ENCODE measurements around the gene ALDH9A1.
"Not testable (repeated sequence)": the region's sequence is repeated elsewhere in the genome, so short reads cannot be mapped to it uniquely, and the experiment has no call there.

ALDH9A1 gene

DNA sequence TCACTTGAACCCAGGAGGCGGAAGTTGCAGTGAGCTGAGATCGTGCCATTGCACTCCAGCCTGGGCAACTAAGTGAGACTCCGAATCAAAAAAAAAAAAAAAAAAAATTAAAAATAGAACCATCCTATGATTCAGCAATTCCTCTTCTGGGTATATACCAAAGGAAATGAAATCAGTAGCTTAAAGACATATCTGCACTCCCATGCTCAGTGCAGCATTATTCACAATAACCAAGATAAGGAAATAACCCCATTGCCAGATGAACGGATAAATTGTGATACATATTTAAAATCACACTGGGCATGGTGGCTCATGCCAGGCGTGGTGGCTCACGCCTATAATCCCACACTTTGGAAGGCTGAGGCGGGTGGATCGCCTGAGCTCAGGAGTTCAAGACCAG lies 23.8 kb downstream of the ALDH9A1 start:
- no peak overlapping the region for H3K4me3 ChIP-seq (ENCODE audit: control insufficient read depth, low read depth, low read length)
- no peak for DNase-seq (ENCODE audit: low read depth)
- TF ChIP-seq, protein P1, sequence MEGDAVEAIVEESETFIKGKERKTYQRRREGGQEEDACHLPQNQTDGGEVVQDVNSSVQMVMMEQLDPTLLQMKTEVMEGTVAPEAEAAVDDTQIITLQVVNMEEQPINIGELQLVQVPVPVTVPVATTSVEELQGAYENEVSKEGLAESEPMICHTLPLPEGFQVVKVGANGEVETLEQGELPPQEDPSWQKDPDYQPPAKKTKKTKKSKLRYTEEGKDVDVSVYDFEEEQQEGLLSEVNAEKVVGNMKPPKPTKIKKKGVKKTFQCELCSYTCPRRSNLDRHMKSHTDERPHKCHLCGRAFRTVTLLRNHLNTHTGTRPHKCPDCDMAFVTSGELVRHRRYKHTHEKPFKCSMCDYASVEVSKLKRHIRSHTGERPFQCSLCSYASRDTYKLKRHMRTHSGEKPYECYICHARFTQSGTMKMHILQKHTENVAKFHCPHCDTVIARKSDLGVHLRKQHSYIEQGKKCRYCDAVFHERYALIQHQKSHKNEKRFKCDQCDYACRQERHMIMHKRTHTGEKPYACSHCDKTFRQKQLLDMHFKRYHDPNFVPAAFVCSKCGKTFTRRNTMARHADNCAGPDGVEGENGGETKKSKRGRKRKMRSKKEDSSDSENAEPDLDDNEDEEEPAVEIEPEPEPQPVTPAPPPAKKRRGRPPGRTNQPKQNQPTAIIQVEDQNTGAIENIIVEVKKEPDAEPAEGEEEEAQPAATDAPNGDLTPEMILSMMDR (IDR thresholded peaks at IDR 0.05; ENCODE audit: control insufficient read depth, insufficient read depth, low read depth, low read length, missing control alignments) = no peak

DNA sequence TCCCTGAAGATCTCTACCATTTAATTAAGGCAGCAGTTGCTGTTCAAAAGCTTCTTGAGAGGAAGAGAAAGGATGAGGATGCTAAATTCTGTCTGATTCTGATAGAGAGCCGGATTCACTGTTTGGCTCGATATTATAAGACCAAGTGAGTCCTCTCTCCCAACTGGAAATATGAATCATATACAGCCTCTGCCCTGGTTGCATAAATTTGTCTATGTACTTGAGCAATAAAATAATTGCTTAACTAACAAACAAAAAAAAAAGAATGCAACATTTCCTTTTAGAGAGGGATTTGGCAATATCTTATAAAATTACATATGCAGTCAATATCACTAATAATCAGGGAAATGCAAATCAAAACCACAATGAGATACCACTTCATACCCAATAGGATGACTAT lies 26.8 kb downstream of the ALDH9A1 start:
- TF ChIP-seq, protein P1 (IDR thresholded peaks at IDR 0.05; ENCODE audit: control insufficient read depth, insufficient read depth, low read depth, low read length, missing control alignments) = no peak
- H3K4me3 ChIP-seq (ENCODE audit: control insufficient read depth, low read depth, low read length) = no peak overlapping the region
- peak; percentile 32 for DNase-seq (ENCODE audit: low read depth)

DNA sequence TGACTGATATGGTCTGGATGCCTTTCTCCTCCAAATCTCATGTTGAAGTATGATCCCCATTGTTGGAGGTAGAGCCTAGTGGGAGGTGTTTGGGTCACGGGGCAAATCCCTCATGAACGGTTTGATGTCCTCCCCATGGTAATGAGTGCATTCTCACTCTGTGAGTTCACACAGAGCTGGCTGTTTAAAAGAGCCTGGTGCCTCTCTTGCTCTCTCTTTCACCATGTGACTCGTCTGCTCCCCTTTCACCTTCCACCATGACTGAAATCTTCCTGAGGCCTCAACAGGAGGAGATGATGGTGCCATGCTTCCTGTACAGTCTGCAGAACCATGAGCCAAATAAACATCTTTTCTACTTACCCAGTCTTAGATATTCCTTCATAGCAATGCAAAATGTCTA lies 30.2 kb downstream of the ALDH9A1 start:
- no peak overlapping the region for H3K4me3 ChIP-seq (ENCODE audit: control insufficient read depth, low read depth, low read length)
- DNase-seq (ENCODE audit: low read depth) = no peak
- TF ChIP-seq, protein P1 (IDR thresholded peaks at IDR 0.05; ENCODE audit: control insufficient read depth, insufficient read depth, low read depth, low read length, missing control alignments) = no peak

DNA sequence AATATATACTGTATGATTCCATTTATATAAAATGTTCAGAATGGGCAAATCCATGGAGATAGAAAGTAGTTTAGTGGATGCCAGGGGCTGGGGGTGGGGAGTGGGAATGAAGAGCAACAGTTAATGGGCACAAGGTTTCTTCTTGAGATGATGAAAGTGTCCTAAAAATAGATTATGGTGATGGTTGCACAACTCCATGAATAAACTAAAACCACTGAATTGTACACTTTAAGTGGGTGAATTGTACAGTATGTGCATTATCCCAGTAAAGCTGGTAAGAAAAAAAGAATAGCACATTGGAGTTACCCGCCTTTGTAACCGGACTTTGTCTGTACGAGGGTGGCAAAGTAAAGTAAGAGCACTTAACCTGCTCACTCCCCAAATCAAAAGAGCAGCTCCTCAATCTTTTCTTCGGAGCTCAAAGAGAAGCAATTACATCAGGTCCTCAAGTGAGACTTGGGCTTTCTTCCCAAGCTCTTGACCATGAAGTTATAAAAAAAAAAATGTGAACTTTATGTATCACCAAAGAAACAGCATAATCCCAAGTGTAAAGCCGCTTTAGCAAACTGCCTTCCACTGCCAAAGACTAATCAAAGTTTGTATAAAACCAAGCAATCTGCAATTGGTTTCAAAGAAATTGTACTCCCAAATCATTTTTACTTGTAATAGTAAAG lies 32.1 kb downstream of the ALDH9A1 start:
- TF ChIP-seq, protein P1 (IDR thresholded peaks at IDR 0.05; ENCODE audit: control insufficient read depth, insufficient read depth, low read depth, low read length, missing control alignments) = no peak
- DNase-seq (ENCODE audit: low read depth) = peak; percentile 44
- no peak overlapping the region for H3K4me3 ChIP-seq (ENCODE audit: control insufficient read depth, low read depth, low read length)

DNA sequence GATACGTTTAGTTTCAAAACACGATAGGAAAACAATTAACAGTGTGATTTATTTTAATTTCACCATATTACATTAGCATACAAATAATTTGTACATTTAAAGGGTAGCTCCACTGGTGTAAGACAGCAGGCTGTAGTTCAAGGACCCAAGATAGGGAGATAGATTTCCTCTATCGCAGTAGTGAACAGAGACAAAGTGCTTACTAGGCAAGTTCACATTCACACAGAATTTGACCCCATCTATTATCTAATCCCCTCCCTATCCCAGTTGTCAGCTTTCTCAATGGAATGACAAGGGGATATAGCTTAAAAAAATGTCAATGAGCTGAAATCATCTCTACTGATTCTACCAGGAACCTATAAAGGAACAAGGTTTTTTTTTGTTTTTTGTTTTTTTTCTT lies 36.2 kb downstream of the ALDH9A1 start:
- no peak for DNase-seq (ENCODE audit: low read depth)
- TF ChIP-seq, protein P1 (IDR thresholded peaks at IDR 0.05; ENCODE audit: control insufficient read depth, insufficient read depth, low read depth, low read length, missing control alignments) = no peak
- no peak overlapping the region for H3K4me3 ChIP-seq (ENCODE audit: control insufficient read depth, low read depth, low read length)

DNA sequence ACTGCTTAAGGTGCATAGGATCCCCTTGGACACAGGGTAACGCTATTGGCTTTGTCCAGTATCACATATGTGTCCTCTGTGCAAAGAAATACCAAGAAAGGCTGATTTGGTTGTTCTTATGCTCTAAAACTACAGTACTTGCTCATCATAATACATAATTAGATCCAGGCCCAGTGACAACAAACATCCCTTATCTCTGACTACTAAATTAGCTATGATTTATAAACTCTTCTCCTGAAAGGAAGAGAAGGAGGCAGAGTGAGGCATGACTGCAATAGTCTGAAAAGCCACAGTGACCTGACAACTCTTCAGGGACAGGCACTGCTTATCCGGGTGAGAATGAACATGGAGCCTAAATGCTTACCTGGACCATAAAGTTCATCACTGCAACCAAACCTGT lies 36.7 kb downstream of the ALDH9A1 start:
- DNase-seq (ENCODE audit: low read depth) = peak; percentile 52
- TF ChIP-seq, protein P1 (IDR thresholded peaks at IDR 0.05; ENCODE audit: control insufficient read depth, insufficient read depth, low read depth, low read length, missing control alignments) = no peak
- no peak overlapping the region for H3K4me3 ChIP-seq (ENCODE audit: control insufficient read depth, low read depth, low read length)

DNA sequence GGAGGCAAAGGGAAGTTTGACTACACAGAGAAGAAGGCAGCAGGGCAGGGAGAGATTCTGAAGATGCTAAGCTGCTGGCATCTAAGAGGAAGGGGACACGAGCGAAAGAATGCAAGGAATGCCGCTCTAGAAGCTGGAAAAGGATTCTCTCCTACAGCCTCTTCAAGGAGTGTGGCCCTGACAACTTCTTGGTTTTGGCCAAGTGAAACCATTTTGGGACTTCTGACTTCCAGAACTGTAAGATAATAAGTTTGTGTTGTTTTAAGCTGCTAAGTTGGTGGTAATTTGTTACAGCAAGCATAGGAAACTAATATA lies 38.8 kb downstream of the ALDH9A1 start:
- DNase-seq (ENCODE audit: low read depth) = no peak
- H3K4me3 ChIP-seq (ENCODE audit: control insufficient read depth, low read depth, low read length) = no peak overlapping the region
- TF ChIP-seq, protein P1 (IDR thresholded peaks at IDR 0.05; ENCODE audit: control insufficient read depth, insufficient read depth, low read depth, low read length, missing control alignments) = no peak

DNA sequence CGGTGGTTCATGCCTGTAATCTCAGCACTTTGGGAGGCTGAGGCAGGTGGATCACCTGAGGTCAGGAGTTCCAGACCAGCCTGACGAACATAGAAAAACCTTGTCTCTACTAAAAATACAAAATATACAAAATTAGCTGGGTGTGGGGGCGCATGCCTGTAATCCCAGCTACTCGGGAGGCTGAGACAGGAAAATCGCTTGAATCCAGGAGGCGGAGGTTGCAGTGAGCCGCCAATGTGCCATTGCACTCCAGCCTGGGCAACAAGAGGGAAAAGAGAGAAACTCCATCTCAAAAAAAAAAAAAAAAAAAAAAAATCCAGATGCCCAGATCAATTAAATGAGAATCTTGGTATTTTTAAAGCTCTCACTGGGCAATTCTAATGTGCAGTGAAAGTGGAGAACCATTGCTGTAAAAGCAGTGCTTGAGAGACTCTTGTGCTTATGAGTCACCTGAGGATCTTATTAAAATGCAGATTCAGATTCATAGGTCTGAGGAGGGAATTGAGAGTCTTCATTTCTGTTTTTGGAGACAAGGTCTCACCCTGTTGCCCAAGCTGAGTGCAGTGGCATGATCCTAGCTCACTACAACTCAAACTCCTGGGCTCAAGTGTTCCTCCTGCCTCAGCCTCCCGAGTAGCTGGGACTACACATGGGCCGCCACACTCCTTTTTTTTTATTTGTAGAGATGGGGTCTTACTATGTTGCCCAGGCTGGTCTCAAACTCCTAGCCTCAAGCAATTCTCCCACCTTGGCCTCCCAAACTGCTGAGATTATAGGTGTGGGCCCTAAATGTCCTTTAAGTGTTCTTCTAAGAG lies 39.4 kb downstream of the ALDH9A1 start:
- H3K4me3 ChIP-seq (ENCODE audit: control insufficient read depth, low read depth, low read length); DNase-seq (ENCODE audit: low read depth): not testable (repeated sequence)

Data from AG09309 (cell line).